HG02981 (cell line): ENCODE data around the gene KRT34.
"Not testable (repeated sequence)": the region's sequence is repeated elsewhere in the genome, so short reads cannot be mapped to it uniquely, and the experiment has no call there.

ENCODE experiments used
- ATAC-seq: cut with Tn5 transposase; IDR thresholded peaks from one replicate; pipeline ENCODE4 v1.9.1; 2021; ENCODE audit warnings: mild to moderate bottlenecking, moderate library complexity; ENCODE audit not compliant: unreplicated experiment

KRT34 gene

DNA sequence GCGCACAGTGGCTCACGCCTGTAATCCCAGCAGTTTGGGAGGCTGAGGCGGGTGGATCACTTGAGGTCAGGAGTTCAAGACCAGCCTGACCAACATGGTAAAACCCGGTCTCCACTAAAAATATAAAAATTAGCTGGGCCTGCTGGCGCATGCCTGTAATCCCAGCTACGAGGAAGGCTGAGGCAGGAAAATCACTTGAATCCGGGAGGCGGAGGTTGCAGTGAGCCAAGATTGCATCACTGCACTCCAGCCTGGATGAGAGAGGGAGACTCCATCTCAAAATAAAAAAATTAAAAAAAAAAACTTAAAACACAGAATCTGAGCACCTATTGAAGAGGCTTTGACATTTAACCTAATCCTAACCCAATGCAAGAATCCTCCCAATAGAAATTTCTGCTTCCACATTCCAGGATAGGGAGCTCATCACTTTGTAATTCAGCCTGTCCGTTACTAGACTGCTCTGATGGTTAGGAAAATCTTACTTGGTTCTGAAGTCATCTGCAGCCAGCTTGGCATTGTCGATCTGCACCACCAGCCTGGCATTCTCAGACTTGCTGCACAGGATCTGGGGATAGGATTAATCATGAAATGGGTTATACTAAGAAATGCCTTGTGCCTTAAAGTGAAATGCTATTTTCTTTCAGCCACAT is 14.6 kb downstream of the KRT34 start:
- no peak for ATAC-seq

DNA sequence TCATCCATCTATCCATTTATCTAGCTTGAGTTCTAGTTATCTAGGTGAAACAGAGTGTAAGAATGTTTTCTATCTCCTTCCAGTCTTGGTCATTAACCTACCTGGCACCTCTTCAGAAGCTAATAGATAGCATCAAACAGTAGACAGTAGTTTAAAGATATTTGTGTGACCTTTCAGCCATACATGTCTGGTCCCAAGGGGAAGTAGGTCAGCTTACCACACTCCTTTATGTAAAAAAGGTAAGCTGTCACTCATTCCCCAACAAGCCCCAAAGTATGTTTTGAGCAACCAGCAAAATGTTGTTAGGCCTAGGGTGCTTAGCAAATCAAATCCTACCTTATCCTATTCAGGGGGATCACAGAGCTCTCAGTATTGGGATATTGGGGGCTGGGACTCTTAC is 16.0 kb downstream of the KRT34 start:
- ATAC-seq: no peak

DNA sequence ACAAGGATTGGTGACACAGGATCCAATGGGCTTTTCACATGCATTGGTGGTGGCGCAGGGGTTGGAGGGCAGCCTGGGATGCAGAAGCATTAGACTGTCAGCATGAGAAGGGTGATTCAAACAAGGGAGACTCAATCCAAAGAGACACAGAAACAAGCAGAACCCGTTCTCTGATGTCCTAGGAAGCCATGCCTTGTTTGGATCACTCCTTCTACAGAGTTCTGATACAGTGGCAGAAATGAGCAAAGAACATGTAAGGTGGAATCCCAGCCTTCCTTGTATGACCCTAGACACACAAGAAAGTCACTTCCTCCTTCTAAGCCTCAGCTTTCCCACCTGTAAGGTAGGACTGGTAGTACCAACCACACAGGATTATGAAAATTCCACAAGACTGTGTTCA is 18.2 kb downstream of the KRT34 start:
- ATAC-seq: no peak

DNA sequence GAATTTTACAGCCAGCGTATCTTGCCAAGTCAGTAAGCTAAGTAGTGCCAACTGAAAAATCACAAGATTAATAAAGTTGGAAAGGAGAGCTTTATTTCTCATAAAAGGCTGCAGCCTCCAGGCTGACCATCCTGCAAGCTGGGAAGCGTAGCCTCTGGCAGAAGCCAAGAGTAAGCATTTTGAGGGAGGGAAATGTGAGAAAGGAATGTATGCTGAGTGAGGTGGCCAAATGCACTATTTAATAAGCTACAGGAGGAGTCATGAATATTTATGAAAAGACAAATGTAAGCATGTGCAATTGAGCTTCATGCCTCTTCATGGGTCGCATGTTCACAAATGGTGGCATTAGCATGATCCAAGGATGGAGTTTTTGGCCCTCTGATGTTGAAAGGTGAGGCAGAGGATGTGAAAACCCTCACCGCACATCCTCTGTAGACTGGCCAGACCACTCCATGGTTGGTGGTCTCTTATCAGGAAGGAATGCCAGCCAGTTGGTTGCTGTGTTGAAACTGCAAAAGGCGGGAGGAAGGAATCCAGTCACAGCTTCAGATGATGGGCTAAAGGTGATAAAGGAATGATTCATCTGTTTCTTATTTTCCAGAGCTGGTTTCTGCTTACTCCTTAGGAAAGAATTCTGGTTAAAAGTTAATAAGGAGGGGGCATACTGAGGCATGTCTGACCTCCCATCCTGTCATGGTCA is 21.7 kb downstream of the KRT34 start:
- ATAC-seq: no peak

DNA sequence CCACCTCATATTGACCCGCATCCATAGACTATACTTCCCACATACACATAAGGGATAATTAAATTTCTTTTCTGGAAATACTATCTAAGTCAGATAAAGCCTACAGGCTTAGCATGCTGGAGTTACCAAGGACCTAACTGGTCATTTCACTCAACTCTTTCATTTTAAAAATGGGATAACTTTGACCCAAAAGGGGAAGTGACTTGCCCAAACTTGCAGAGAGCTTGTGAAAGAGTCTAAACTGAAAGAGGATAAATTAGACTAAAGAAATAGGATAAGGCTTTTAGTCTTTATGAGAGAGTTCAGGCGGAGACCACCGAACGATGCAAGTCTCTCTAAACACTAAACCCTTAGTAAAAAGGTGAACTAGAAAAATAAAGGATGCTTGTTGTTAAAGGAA is 27.6 kb downstream of the KRT34 start:
- ATAC-seq: no peak

DNA sequence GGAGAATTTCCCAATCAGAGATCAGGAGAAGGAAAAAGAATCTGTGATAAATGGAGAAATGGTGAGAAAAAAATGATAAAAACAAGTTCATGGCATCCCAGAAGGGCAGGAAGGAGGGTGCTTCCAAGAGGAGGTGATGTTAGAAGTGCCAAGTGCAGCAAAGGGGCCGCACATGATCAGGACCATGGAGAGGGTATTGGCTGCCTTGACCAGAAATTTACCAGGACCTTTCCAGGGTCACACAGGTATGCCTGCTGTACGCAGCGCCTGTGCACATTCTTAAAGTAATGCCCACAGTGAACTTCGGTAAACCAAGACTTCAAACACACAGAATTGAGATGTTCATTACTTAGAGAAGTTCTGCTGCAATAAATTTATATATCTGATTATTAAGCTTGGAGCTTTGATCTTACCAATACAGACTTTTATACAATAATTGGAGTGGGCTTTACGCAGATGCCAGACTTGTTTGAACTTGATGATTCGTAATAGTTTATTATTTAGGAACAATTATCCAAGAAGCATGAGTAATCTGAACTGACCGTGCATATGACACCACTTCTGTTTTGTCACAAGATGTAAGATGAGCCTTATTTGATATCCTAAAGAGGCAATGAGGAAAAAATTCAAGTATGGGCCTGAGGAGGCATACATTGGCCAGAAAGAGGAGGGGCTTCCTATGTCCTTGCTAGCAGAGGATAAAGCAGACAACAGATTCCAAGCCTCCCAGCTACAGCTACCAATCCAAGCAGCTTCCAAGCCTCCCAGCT is 29.3 kb downstream of the KRT34 start:
- ATAC-seq: no peak

DNA sequence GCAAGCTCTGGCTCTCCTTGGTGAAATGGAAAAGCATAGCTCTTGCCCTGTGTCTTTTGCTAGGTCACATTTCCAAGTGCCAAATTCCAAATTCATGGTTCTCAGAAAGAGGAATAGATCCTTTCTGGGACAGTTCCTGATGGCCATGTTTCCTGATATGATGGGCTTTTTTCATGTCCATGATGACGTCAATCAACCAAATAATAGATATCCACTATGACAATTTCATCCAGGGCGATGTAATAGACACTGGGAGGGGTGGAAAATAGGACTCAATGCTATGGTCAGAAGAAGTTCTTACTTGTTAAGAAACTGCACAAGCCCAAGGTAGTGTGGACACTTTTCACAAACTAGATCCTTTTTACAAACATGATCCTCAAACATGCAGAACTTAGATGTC is 30.9 kb downstream of the KRT34 start:
- ATAC-seq: no peak

DNA sequence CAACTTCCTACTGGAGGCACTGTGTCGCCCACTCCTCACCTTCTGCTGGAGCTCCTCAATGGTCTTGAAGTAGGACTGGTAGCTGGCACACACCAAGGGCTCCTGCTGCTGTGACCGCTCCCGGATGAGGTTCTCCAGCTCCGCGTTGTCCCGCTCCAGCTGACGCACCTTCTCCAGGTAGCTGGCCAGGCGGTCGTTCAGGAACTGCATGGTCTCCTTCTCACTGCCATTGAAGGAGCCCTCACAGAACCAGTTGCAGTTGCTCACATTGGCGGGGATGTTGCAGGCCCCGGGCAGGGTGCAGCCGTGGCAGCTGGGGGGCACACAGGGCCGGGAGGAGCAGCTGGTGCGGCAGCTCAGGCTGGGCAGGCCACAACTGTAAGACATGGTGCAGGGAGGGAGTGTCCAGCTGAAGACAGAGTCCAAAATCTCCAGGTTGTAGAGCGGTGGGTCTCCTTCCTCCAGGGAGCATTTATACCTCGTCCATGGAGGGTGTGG is 31.7 kb downstream of the KRT34 start, which contains the start of gene KRT33A:
KRT33A (minus strand) TSS at position 448 of the 498 bp plus-strand sequence; CDS start at position 387, 61 bp downstream.
- ATAC-seq: not testable (repeated sequence)

DNA sequence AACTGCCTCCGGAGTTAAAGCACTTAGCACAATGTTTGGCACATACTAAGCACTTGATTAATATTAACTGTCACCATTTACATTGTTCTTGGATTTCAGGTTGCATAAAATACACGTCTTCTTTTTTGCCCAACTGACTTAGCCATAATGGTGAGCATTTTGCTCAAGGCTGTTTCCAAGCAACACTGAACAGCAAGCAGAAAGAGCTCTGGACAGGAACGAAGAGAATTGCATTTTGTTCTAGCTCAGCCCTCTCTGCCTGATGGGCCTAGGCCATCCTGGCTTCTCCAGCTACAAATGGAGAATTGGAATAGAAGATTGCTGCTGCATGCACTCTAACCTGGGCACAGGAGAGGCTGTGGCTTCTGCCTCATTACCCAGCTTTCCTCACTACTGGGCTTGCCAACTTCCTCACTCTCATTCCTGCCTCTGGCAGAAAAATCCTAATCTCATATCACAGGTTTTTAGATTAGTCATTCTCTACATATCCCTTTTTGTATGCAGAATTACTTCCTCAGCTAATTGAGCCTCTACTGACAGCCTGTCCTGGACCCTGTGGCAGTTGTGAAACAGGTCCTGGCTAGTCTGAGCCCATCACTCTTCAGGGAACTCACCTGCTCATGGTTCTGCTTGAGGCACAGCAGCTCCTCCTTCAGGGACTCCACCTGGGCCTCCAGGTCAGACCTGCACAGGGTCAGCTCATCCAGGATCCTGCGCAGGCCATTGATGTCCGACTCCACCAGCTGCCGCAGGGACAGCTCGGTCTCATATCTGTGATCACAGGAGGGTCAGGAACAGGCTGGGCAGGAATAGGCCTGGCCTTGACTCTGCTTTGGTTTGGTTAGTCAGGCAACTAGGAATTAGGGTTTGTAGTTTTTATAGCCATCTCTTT is 34.0 kb downstream of the KRT34 start:
- no peak for ATAC-seq

DNA sequence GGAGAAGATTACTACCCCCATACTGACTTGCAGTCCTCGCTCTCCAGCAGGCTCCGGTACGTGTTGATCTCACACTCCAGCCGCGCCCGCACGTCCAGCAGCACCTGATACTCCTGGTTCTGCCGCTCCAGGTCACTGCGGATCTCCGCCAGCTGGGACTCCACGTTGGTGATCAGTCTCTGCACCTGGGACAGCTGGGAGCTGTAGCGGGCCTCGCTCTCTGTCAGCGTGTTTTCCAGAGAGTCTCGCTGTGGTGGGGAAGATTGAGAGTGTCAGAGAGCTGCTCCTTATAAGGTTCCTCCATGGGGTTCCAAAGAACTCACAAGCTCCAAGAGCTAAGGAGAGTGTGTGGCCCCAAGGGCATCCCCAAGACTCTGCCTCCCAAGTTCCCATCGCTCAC is 35.7 kb downstream of the KRT34 start:
- ATAC-seq: not testable (repeated sequence)

DNA sequence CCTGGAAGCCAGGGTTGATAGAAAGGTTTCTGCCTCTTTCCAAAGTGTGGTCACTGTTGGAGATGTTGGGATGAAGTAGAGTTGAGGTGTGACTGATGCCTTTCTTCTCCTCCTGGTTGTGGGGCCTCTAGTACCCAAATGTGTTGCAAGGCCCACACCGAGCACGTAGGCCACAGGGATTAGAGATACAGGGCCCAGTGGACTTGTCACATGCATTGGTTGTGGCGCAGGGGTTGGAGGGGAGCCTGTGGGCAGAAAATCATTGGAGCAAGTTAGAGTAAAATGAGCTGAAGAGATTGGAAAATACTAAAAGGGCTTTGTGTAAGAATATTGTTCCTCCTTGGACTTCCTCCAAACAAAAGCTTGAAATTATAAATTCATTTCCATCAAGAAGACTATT is 36.1 kb downstream of the KRT34 start:
- ATAC-seq: no peak

DNA sequence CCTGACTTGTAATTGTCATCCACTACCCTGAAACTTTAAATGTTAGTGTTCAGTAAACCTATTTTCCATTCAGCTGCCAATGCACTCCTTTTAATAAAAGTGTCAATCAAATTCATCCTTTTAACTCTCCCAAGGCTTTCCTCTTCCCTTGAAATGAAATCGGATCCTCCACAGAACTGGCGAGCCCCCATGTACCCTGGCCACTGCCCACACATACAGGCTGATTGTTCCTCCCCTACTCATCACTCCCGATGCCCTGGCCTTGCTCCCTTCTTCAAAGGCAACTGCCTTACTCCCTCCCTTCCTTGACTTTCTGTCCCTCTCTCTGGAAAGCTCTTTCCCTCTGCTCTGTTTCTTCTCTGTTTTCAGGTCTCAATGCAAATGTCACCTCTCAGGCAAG is 39.1 kb downstream of the KRT34 start:
- ATAC-seq: no peak

DNA sequence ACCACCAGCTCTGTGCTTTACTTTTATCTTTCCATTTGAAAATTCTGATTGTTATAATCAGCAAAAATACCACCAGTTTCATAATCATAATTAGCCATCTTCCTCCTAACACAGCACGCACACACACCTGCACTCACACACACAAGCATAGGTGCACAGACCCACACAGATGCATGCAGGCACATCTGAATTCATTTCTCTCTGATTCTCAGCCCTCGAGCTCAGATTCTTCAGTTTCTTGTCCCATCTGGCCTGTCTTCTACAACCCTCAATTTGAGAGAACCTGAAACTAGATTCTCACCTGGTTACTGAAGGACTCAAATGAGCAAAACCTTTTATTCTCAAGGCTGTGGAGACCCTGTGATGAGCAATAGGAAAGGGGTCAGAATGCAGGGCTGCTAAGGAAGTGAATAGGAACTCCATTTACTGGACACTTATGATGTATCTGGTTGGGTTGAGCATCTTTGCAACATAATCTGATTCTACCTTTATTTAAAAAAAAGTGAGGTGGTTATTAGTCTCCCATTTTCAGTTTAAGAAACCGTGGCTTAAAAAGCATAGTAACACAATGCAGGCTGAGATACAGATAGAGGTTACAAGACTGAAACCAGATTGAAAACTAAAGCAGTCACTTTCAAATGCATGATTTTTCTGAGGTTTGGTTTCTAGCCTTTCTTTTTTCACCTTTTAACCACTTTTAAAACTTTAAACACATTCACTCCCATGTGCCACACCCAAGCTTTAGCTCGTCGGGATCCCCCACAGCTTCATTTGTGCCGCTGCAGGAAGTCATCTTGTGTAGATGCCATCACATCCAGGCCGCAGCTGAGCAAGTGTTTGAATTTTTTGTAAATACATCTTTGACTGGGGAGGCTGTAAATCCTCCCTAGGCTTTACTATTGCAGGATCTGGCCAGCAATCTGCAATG is 40.9 kb downstream of the KRT34 start:
- peak; percentile 44 for ATAC-seq

DNA sequence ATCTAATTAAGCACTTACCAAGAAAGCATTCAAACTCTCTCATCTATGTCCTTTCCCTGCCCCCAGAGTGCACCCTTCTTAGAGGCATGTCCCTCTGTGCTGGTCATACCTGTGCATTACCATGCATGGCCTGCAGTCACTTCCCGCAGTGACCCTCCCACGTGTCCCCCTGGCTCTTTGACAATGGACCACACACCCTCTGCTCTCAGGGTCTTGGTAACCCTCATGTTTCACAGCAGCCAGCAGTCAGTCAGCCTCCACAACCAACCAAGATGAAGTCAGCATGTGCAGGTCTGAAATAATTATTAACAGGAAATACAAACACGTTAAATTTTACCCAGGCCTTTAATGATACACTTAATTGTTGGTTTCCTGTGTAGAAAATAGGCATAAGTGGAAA is 41.6 kb downstream of the KRT34 start:
- no peak for ATAC-seq

DNA sequence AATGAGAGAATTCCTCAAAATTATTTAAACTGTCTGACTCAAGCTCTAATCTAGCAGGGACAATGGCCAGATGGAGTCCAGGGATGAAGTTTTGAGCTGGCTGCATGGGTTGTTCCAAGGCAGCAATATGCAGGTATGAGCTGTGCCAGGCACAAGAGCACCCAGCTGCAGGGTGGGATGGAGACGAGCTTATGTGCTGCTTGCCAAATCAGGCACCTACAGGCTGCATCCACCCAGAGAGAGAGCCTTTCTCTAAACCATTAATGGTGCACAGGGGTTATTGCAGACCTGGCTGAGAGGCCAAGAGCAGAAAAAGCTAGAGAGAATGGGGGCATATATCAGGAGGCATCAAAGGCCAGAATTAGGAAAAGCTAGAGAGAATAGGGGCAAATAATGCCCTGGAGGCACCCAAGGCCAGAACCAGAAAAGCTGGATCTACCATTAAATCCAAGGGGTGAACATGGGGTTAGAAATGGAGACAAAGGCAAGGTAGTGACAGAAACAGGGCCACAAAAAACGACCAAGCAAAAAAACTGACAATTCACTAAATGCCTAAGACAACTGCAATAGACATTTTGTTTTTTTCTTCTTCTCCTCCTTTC is 42.4 kb downstream of the KRT34 start:
- ATAC-seq: no peak

DNA sequence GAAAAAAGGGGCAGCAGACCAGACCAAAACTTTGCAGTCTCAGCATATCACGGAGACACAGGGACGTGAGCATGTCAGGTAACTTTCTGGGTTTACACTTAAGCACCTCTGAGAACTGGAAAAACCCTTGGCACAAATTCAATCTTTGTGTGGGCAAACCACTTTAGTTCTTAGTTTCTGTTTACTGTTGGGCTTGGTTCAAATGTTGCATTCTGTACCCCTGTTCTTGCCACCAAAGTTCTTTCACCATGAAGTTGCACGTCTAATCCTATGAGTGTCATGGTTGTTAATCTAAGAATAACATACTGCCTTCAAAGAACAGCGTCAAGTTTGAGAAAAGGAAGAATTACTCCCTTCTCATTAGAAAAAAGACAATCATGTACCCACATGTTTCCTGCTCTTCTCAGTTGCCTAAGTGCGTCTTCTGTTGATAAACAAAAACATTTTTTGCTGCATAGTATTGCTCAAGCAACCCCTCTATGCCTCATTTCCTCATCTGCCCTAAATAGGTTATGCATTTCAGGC is 43.1 kb downstream of the KRT34 start:
- ATAC-seq: no peak

DNA sequence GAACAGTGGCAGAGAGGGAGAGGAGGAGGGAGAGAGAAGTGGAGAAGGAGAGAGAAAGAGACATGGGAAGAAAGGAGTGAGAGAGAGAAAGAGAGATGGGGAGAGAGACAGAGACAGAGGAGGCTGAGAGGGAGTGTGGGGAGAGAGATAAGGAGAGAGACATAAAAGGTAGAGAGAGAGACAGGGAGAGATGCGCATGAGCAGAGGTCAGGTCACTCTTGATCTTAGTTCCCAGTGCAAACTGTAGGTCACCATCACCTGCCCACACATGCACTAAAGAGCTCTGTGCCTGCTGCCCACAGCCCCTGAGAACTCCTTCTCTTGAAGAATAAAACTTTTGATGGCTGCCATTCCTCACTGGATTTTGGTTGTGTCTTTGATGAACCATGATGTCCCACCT is 46.4 kb downstream of the KRT34 start:
- ATAC-seq: no peak

DNA sequence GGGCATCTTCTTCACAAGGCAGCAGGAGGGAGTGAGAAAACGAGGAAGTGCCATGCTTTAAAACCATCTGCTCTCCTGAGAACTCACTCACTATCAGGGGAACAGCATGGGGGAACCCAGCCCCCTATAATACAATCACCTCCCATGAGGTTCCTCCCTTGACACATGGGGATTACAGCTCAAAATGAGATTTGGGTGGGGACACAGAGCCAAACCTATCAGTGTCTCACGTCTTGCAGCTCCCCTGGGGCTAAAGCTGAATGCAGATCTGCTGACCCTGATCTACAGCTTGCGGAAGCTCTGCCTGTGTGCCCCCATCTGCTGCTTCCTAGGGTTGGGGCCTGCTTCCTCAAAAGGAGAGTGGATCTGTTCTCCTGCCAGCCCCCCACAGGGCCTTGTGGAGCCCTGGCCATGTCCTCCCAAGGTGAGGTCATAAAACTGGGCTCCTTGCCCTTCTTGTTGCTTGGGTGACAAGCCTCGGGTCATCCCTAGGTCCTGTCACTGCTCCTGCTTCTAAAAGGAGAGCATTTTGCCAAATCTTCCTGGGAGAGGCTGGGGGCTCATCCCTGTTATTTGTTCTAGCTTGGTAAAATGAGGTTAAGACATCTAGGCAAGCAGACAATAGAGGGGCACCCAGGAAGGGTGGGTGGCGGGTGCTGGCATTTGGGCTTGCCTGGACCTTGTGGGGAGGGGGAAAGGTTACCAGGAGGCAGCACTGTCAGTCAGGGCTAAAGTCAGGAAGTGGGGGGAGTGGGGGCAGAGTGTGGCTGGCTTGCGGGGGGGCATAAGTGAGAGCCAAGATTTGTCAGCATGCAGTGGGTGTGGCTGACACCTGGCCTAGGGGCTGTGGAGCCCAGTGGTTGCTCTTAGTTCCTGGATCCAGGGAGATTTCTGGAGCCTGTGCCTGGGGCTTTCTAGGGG is 47.5 kb downstream of the KRT34 start:
- ATAC-seq: no peak
